ENCODE results near the gene CRYGB.
A peak's percentile ranks its signal among the peaks of the same experiment; 100 is the strongest.

CRYGB gene, protein sequence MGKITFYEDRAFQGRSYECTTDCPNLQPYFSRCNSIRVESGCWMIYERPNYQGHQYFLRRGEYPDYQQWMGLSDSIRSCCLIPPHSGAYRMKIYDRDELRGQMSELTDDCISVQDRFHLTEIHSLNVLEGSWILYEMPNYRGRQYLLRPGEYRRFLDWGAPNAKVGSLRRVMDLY

GRCh38 chr2:208146006-208146405 is at the start of gene CRYGB:
Gene CRYGB (minus strand): TSS chr2:208146158. CDS start chr2:208146120, 38 bp downstream.
- DNase-seq, result no peak

DNA sequence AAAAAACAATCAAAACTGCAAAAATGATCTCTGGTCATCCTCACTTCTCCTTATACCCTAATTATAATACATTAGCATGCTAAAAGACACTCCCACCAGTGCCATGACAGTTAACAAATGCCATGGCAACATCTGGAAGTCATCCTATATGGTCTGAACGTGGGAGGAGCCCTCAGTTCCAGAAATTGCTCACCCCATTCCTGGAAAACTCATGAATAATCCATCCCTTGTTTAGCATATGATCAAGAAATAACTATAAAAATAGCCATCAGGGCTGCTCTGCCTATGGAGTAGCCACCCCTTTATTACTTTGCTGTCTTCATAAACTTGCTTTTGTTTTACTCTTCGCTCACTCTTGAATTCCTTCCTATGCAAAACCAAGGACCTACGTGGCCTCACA is 49.6 kb upstream of the CRYGB start:
- DNase-seq, result no peak

GRCh38 chr2:208192611-208193236 is 46.8 kb upstream of the CRYGB start:
- DNase-seq, result no peak

GRCh38 chr2:208189810-208190503 is 44.0 kb upstream of the CRYGB start, which contains the start of gene C2orf80:
Gene C2orf80 (minus strand): TSS chr2:208190030. CDS start chr2:208186986, 3,044 bp downstream.
- no peak for DNase-seq

DNA sequence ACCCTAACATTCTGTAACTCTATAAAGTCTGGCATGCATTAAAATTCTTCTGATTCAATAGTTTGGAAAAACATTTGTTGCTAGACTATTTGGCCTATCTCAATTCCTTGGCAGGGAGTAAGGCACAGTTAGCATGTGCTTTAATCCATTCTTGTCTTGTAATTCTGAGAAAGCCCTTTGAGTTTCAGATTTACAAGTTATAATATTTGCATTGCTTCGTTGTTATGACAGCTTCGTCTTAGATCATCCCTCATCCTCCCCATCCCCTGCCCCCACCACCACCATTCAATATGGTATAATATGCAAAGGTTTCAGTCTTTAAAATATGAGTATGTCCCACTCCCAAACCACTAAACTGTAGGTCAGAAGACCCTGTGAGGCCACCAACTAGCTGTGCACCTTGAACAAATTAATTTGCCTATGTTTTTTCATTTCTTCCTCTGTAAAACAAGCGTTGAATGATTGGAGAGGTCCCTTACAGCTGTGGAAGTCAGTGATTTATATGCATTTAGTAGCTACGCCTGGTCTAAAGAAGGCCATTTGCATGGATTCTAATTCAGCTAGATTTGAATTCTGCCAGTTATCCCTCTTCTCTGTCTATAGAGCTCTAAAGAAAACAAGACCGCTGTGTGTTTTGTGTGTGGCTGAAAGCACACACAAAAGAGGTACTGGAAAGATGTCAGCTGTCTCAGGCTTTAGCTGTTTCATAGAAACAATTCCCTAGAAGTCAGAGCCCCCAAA is 43.3 kb upstream of the CRYGB start:
- no peak for DNase-seq

- DNase-seq, result no peak
Measured at GRCh38 chr2:208186893-208187292, 40.9 kb upstream of the CRYGB start.

DNA sequence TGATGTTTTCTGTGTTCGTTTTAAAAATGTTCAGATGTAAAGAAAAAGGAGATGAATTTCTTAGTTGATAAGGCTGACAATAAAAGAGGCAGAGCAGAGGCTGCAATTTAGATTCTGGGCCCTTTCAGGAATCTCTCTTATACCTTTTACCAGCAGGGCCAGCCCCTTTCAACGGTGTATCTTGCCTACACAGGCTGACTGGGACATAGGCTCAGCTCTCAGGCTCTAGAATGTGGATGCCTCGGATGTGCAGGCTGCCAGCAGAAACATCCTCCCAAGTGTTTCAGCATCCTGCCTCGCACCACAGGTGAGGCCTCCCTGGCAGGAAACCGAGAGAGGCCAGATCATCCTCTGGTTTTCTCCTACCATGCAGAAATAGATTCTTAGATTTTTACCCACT is 40.5 kb upstream of the CRYGB start:
- DNase-seq, result no peak

DNA sequence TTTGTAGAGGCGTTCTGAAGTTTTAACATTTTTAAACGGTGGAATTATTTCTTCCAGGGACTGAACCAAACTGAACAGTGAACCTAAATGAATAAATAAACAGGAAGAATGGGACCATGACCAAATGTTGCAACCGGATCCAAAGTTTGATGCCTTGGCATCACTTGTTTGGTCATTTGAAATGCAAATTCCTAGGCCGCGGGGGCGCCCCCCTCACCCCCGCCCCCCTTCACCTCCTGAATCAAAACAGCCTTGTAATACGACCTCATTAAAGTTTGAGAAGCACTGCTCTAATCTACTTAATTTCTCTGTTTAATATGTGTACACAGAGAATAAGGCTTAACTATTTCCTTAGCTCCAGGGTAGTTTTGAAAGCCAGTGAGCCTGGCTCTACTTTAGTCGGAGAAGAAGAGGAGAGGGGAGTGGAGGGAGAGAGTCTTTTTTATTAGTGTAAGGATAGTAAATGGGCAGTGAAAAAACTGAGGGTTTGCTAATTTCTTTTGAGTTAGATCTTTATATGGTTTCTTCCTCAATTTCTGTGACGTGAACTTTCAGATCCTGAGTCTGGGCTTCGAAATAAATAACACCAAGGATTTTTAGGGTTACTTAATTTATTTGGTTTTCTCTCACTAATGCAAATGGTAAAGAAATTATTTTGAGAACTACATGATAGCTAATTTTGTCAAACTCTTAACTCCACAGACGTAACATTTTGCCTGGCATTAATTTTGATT is 38.2 kb upstream of the CRYGB start:
- no peak for DNase-seq

- no peak for DNase-seq
Measured at GRCh38 chr2:208183526-208183925, 37.6 kb upstream of the CRYGB start.

GRCh38 chr2:208182835-208183234 is 36.9 kb upstream of the CRYGB start:
- DNase-seq, result no peak

DNA sequence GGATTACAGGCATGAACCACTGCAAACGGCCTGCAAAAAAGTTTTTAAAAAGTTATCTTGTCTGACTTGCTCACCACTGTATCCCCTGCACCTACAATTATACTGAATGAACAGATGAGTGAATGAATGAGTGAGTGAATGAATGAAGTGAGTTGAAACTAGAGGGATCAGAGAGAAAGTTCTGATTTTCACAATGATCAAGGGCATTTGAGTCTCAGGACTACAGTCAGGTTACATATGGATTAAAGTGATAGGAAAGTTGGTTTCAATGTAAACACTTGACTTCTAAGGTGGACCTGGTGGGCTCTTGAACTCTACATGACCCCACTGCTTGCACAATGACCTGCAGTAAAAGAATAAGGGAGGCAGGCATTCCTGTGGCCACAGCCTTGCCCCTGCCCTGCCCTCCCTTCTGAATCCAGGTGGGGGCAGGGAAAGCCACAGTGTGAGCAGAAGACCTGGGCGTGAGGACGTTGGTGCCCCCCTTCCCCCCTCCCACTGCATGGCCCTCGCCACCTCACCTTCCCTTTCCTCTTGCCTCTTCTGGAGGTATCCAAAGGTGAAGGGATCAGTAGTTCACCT is 33.2 kb upstream of the CRYGB start:
- no peak for DNase-seq

GRCh38 chr2:208175840-208176153 is 29.8 kb upstream of the CRYGB start:
- DNase-seq, result no peak

DNA sequence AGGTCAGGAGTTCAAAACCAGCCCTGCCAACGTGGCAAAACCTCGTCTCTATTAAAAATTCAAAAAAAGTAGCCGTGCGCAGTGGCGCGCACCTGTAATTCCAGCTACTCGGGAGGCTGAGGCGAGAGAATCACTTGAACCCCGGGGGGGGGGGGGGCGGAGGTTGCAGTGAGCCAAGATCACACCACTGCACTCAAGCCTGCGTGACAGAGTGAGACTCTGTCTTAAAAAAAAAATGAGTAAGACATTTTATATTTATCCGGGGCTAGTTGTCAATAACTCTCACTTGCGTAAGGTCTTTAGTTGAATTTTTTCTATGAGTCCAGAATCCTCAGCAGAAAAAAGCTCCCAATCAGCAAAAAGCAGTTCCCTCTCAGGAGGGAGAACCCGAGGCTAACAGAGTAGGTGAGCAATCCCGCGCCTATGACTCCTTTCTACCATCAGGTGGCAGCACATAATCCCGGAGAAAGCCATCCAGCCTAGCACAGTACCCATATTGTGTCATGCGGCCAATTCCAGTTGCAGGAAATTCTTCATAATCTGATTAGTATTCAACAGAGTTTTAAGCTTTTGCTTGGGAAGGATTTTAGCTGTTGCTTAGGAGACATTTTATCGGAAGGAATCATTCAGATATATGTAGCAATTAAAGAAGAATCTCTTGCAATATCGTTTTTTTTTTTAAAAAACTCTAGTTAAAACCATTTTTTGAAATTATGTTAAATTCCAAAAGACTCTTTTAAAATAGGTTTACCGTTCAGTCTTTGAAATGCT is 29.3 kb upstream of the CRYGB start:
- DNase-seq, result peak; percentile 88

GRCh38 chr2:208174144-208174543 is 28.2 kb upstream of the CRYGB start:
- DNase-seq, result no peak

DNA sequence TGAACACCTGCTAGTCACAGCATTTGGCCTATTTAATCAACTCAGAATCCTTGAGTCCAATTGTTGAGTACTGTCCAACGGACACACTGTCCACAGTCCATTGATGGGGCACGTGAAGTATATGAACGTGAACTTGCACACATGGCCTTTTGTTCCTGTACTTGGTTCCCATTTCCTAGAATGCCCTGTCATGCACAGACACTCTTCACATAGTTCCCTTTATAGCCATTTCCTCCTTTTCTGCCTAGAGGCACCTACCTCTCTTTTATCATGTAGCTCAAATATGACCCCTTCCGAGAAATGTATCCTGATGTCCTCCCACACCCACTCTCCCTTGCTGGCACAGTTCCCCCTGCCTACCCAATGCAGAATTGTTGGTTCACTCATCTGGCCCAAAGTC is 26.2 kb upstream of the CRYGB start:
- no peak for DNase-seq

- no peak for DNase-seq
Measured at GRCh38 chr2:208164951-208165755, 19.2 kb upstream of the CRYGB start.

DNA sequence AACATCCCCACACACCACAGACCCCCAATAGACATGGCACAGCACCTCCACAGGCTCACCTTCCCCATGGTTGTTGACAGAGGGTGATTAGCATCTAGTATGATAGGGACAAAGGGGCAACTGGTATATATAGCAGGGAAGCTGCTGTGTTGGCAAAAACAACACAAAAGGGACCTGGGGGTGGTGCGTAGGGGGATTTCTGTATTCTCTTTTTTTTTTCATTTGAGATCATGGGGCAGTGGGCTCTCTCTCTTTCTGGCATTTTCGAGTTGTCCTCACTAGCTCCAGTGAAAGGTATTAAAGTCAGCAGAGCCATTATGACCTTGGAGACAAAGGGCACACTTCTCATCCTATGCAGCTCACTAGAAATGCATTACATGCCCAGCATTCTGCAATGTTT is 17.5 kb upstream of the CRYGB start, which contains the start of gene CRYGA:
TSS of gene CRYGA (minus strand) at position 101 of the 400 bp plus-strand sequence. CDS start at position 68, 33 bp downstream.
- no peak for DNase-seq

DNA sequence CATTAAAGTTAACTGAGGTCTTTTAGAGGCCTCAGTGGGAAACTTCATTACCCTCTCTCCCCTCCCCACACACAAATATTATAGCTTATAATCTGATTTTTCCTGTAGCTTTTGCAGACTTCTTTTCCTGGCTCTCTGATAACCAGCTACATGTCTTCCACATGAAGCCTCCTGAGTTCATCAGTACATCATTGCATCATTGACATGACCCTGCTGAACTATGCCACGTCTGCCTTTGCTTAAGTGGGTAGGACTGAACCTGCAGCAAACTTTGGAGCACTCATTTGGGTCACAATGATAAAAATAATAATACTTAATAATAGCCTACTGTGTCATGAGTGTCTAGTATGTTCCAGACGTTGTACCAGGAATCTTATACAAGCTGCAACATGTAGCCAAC is 10.5 kb upstream of the CRYGB start:
- no peak for DNase-seq

DNA sequence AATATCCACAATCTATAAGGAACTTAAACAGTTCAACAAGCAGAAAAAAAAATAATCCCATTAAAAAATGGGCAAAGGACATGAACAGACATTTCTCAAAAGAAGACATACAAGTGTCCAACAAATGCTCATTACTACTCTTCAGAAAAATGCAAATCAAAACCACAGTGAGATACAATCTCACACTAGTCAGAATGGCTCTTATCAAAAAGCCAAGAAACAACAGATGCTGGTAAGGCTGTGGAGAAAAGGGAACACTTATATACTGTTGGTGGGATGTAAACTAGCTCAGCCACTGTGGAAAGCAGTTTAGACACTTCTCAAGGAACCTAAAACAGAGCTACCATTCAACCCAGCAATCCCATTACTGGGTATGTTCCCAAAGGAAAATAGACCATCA is 7.2 kb upstream of the CRYGB start:
- no peak for DNase-seq

- no peak for DNase-seq
Measured at GRCh38 chr2:208150956-208151355, 5.0 kb upstream of the CRYGB start.

DNA sequence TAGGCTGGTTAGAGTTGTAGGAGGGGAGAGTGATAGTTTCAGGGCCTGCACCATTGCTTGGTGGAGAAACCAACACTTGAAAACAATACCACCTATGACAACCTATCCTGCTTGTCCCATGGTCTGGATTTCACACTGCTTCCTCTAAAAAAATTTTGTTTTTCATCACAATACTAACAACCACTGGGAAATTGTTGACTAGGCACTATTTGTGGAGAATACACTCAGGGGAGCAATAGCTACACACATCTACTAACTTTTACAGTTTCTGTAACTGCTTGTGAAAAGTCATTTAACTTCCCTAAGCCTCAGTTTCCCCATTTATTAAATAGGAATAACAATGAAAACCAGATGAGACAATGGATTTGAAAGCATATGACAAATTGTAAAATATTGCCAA is 4.1 kb upstream of the CRYGB start:
- DNase-seq, result no peak

Measured in NCI-H1694 (cell line).